ENCODE data around the gene MPST.

- no peak for TF ChIP-seq CTCF (optimal IDR thresholded peaks at IDR 0.05 in 1 of 3, IDR thresholded peaks at IDR 0.05 in 1 of 3, conservative IDR thresholded peaks at IDR 0.05 in 1 of 3; ENCODE audit: extremely low read depth in 1 of 3, insufficient read depth in 2 of 3, low read length in 3 of 3)
- TF ChIP-seq EZH2 (IDR thresholded peaks at IDR 0.05; ENCODE audit: low read length): no peak
These were observed 34.5 kb downstream of the MPST start for GRCh38 chr22:37054056-37054395.

Measured in keratinocyte (primary cell).